ENCODE data around the gene NMBR.
"Not testable (repeated sequence)": the region's sequence is repeated elsewhere in the genome, so short reads cannot be mapped to it uniquely, and the experiment has no call there.

Gene NMBR

DNA sequence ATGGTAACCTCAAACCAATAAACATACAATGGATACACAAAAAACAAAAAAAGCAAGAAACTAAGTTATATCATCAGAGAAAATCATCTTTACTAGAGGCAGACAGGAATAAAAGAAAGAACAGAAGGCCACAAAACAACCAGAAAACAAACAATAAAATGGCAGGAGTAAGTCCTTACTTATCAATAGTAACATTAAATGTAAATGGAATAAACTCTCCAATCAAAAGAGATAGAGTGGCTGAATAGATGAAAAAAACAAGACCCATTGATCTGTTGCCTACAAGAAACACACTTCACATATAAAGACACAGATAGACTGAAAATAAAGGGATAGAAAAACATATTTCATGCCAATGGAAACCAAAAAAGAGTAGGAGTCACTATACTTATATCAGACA, 95.5 kb downstream of the NMBR start:
- DNase-seq, result no peak

GRCh38 chr6:142048593-142048980, 98.3 kb downstream of the NMBR start:
- no peak for DNase-seq

DNA sequence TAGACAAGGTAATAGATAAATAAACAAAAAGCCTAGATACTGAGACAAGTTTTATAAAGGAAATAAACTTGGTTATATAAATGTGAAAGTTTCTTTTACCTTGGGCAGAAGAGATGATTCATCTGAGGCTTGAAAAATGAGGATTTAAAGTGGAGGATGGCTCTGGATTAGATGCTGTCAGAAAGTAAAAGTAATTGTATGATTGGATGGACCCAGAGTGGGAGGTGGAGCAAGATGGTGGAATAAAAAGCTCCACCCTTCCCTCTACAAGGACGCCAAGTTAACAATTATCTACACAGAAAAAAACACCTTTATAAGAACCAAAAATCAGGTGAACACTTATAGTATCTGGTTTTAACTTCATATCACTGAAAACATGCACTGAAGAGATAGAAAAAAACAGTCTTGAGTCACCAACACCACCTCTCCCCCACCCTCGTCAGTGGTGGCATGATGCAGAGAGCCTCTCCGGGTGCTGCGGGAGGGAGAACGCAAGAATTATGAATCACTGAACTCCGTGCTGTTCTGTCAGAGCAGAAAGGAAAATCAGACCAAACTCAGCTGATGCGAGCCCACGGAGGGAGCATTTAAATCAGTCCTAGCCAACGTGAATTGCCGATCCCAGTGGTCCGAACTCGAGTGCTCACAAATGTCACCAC, 98.9 kb downstream of the NMBR start:
- no peak for DNase-seq

- no peak for DNase-seq
These were observed 101.3 kb downstream of the NMBR start for GRCh38 chr6:142045380-142046278.

GRCh38 chr6:142035890-142036289, 111.0 kb downstream of the NMBR start:
- no peak for DNase-seq

DNA sequence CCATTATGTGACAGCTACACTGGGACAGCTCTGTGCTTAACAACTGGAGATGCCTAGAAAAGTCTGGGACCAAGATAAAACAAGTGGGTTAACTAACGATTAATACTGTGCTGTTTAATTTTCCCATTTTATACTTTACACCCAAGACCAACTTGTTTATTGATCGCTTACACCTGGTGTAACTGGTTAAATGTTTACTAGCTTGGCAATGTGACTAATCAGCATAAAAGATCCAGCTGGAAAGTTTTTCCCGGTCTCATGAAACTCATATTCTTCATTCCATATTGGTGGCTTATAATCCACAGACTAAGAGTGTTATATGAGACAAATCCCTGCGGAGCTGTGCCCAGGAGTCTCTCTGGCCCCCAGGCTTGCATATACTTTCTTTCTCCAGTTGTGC, 115.9 kb downstream of the NMBR start:
- DNase-seq, result no peak

GRCh38 chr6:142030115-142030619, 116.8 kb downstream of the NMBR start:
- no peak for DNase-seq

- DNase-seq, result no peak
These were observed 118.4 kb downstream of the NMBR start for GRCh38 chr6:142028527-142028926.

GRCh38 chr6:142027804-142028203, 119.1 kb downstream of the NMBR start:
- DNase-seq, result not testable (repeated sequence)

GRCh38 chr6:142027074-142027473, 119.8 kb downstream of the NMBR start:
- DNase-seq, result no peak

DNA sequence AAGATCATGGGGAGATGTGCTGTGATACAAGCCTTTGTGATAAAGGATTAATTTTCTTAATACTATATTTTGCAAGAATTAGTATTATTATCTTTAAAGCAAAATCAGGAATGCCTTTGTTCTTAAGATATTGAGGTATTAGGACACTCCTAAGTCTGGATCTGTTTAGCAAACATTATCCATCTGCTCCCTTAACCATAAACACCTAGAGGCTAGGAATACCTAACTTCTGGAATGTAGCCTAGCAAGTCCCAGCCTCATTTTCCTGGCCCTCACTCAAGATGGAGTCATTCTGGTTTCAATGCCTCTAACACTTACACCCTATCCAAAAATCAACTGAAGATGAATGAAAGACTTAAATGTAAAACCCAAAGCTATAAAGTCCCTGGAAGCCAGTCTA, 120.5 kb downstream of the NMBR start:
- DNase-seq, result no peak

Measured in CD4-positive, alpha-beta T cell treated with Interleukin-15 for 1 hour (primary cell).